IMR-90 (cell line): ENCODE data around the gene EGLN3. TPM values are rescaled to one million over a fixed set of nuclear protein-coding genes. Genes with fewer than 3 reads are reported as not detected.

Source experiments
- ATAC-seq: fragments of 200-7000 bp; cut with Tn5 transposase; 2 replicates; pipeline ENCODE4 v1.9.1; 2020; ENCODE audit warnings: low read depth, mild to moderate bottlenecking, moderate library complexity
- BruUV-seq: library from RNA; stranded (reverse); fragments of 400-500 nt; replicated peaks from 2 replicates; lab custom pipeline; 2021; lab: Mats Ljungman, UMichigan
- CTCF ChIA-PET: fragments of 300-600 bp; formaldehyde crosslinking; extraction: SDS; loops from one replicate; lab custom pipeline; 2021; ENCODE audit warnings: antibody characterized with exemption; lab: Yijun Ruan, JAX
- POLR2A ChIA-PET: fragments of 300-600 bp; sonication (Branson Sonifier 250); formaldehyde crosslinking; loops from one replicate; lab custom pipeline; 2022; ENCODE audit warnings: antibody characterized with exemption; ENCODE audit not compliant: unreplicated experiment; lab: Charles Lee
- DNase-seq: peaks from one replicate; pipeline ENCODE4 v3.0.0; 2013
- H2AFZ ChIP-seq: replicated peaks from 2 replicates; pipeline ENCODE3; 2013; ENCODE audit warnings: low read length, mild to moderate bottlenecking; ENCODE audit not compliant: poor library complexity
- H2AK5ac ChIP-seq: 2 replicates; pipeline ENCODE4 v1.6.1; 2013; ENCODE audit warnings: low read depth, low read length, inconsistent platforms
- H2AK9ac ChIP-seq: replicated peaks from 2 replicates; pipeline ENCODE3; 2013; ENCODE audit warnings: mild to moderate bottlenecking, low read depth, low read length, moderate library complexity; ENCODE audit not compliant: poor library complexity
- H2BK120ac ChIP-seq: 2 replicates; pipeline ENCODE4 v1.6.1; 2013; ENCODE audit warnings: low read depth, low read length, inconsistent platforms
- H2BK15ac ChIP-seq: 3 replicates; pipeline ENCODE4 v1.6.1; 2013; ENCODE audit warnings: low read depth, low read length, inconsistent platforms
- H2BK20ac ChIP-seq: 2 replicates; pipeline ENCODE4 v1.6.1; 2013; ENCODE audit warnings: low read depth, mild to moderate bottlenecking, inconsistent platforms, low read length, moderate library complexity
- H2BK5ac ChIP-seq: 2 replicates; pipeline ENCODE4 v1.6.1; 2013; ENCODE audit warnings: mild to moderate bottlenecking, low read depth, low read length, inconsistent platforms; ENCODE audit not compliant: poor library complexity, severe bottlenecking
- H3K14ac ChIP-seq: replicated peaks from 2 replicates; pipeline ENCODE4 v1.6.1; 2013; ENCODE audit warnings: low read depth, low read length, inconsistent platforms
- H3K18ac ChIP-seq: 2 replicates; pipeline ENCODE4 v1.6.1; 2013; ENCODE audit warnings: low read depth, low read length, control low read depth
- H3K23ac ChIP-seq: 2 replicates; pipeline ENCODE4 v1.6.1; 2013; ENCODE audit warnings: low read depth, low read length, inconsistent platforms
- H3K27ac ChIP-seq: 2 replicates; pipeline ENCODE4 v1.5.1; 2013; ENCODE audit warnings: mild to moderate bottlenecking, control low read depth, low read length; ENCODE audit not compliant: insufficient read depth
- H3K27me3 ChIP-seq: 2 replicates; pipeline ENCODE4 v1.6.1; 2013; ENCODE audit warnings: low read length; ENCODE audit not compliant: control insufficient read depth, insufficient read depth
- H3K36me3 ChIP-seq: 2 replicates; pipeline ENCODE4 v1.6.1; 2013; ENCODE audit warnings: low read length, mixed read lengths; ENCODE audit not compliant: control insufficient read depth, insufficient read depth
- H3K4ac ChIP-seq: 2 replicates; pipeline ENCODE4 v1.6.1; 2013; ENCODE audit warnings: low read depth, low read length, inconsistent platforms
- H3K4me1 ChIP-seq: 2 replicates; pipeline ENCODE4 v1.6.1; 2013; ENCODE audit warnings: low read length, mixed read lengths; ENCODE audit not compliant: control insufficient read depth, insufficient read depth
- H3K4me2 ChIP-seq: 2 replicates; pipeline ENCODE4 v1.6.1; 2013; ENCODE audit warnings: low read depth, mild to moderate bottlenecking, control low read depth, low read length, moderate library complexity
- H3K4me3 ChIP-seq: 2 replicates; pipeline ENCODE4 v1.5.1; 2013; ENCODE audit warnings: low read depth, mild to moderate bottlenecking, control low read depth, low read length, moderate library complexity; ENCODE audit not compliant: insufficient read depth
- H3K56ac ChIP-seq: 2 replicates; pipeline ENCODE4 v1.6.1; 2013; ENCODE audit warnings: low read length, inconsistent platforms; ENCODE audit not compliant: insufficient read depth; ENCODE audit errors: extremely low read depth
- H3K79me1 ChIP-seq, 2 experiments: 2 replicates each; pipeline ENCODE4 v1.6.1; 2013; ENCODE audit warnings: low read length in 2 of 2, inconsistent platforms in 1 of 2, low read depth in 1 of 2
- H3K9ac ChIP-seq: 2 replicates; pipeline ENCODE4 v1.6.1; 2013; ENCODE audit warnings: low read depth, low read length, control low read depth
- H3K9me1 ChIP-seq: 2 replicates; pipeline ENCODE4 v1.6.1; 2013; ENCODE audit warnings: low read length, inconsistent platforms; ENCODE audit not compliant: insufficient read depth
- H3K9me3 ChIP-seq: 2 replicates; pipeline ENCODE4 v1.6.1; 2013; ENCODE audit warnings: low read length; ENCODE audit not compliant: control insufficient read depth, insufficient read depth
- H4K20me1 ChIP-seq: 2 replicates; pipeline ENCODE4 v1.6.1; 2013; ENCODE audit warnings: low read length, inconsistent platforms; ENCODE audit not compliant: insufficient read depth
- H4K5ac ChIP-seq: 2 replicates; pipeline ENCODE4 v1.6.1; 2013; ENCODE audit warnings: mild to moderate bottlenecking, low read depth, low read length, control low read depth
- H4K8ac ChIP-seq, 2 experiments: 2 replicates each; pipeline ENCODE4 v1.6.1; 2013; ENCODE audit warnings: low read depth in 2 of 2, low read length in 2 of 2, control low read depth in 1 of 2, inconsistent platforms in 1 of 2
- H4K91ac ChIP-seq: 2 replicates; pipeline ENCODE4 v1.6.1; 2013; ENCODE audit warnings: low read depth, low read length, inconsistent platforms; ENCODE audit not compliant: insufficient read depth
- BHLHE40 ChIP-seq: fragments of 150-350 bp; IDR thresholded peaks from 2 replicates; pipeline ENCODE4 v1.6.1; 2016; ENCODE audit warnings: mild to moderate bottlenecking, low read depth, low read length
- CEBPB ChIP-seq: IDR thresholded peaks from 2 replicates; pipeline ENCODE4 v1.6.1; 2012; ENCODE audit warnings: low read depth, low read length, improper control_type of control experiment
- CHD1 ChIP-seq: IDR thresholded peaks from 2 replicates; pipeline ENCODE4 v1.6.1; 2012; ENCODE audit warnings: low read depth, low read length, improper control_type of control experiment
- ELK1 ChIP-seq: fragments of 150-350 bp; IDR thresholded peaks from 2 replicates; pipeline ENCODE4 v1.6.1; 2016; ENCODE audit warnings: low read depth, mild to moderate bottlenecking, low read length, moderate library complexity, borderline replicate concordance
- FOS ChIP-seq: fragments of 150-350 bp; IDR thresholded peaks from 2 replicates; pipeline ENCODE4 v1.6.1; 2016; ENCODE audit warnings: low read depth, low read length
- MAFK ChIP-seq: IDR thresholded peaks from 2 replicates; pipeline ENCODE4 v1.6.1; 2012; ENCODE audit warnings: low read depth, low read length, improper control_type of control experiment
- MAZ ChIP-seq: IDR thresholded peaks from 2 replicates; pipeline ENCODE4 v1.6.1; 2012; ENCODE audit warnings: low read depth, mild to moderate bottlenecking, low read length, improper control_type of control experiment, moderate library complexity, borderline replicate concordance
- MXI1 ChIP-seq: IDR thresholded peaks from 2 replicates; pipeline ENCODE4 v1.6.1; 2012; ENCODE audit warnings: low read depth, mild to moderate bottlenecking, low read length, moderate library complexity, borderline replicate concordance
- NFE2L2 ChIP-seq: fragments of 150-350 bp; IDR thresholded peaks from 2 replicates; pipeline ENCODE4 v1.6.1; 2016; ENCODE audit warnings: low read depth, mild to moderate bottlenecking, low read length
- POLR2A ChIP-seq: IDR thresholded peaks from 2 replicates; pipeline ENCODE4 v1.6.1; 2012; ENCODE audit warnings: mild to moderate bottlenecking, low read depth, low read length
- RAD21 ChIP-seq: IDR thresholded peaks from 2 replicates; pipeline ENCODE4 v1.6.1; 2012; ENCODE audit warnings: low read length, improper control_type of control experiment
- RCOR1 ChIP-seq: IDR thresholded peaks from 2 replicates; pipeline ENCODE4 v1.6.1; 2012; ENCODE audit warnings: mild to moderate bottlenecking, low read length, improper control_type of control experiment; ENCODE audit not compliant: insufficient replicate concordance
- RFX5 ChIP-seq: IDR thresholded peaks from 2 replicates; pipeline ENCODE4 v1.8.0; 2012; ENCODE audit warnings: low read depth, mild to moderate bottlenecking, low read length, moderate library complexity
- SMC3 ChIP-seq: fragments of 150-350 bp; IDR thresholded peaks from 2 replicates; pipeline ENCODE4 v1.6.1; 2016; ENCODE audit warnings: low read depth, mild to moderate bottlenecking, antibody characterized with exemption, low read length, moderate library complexity
- WGBS, 2 experiments: methylation state at CpG; one replicate each; pipeline versions ENCODE4 v1.1.5 to v1.1.7; 2013; ENCODE audit warnings: missing lambda C conversion rate in 2 of 2; ENCODE audit not compliant: insufficient read length in 1 of 2; ENCODE audit errors: extremely low coverage in 2 of 2; 5-methylcytosine and 5-hydroxymethylcytosine counted together
- dilution Hi-C: fragments of 300-500 bp; cut with HindIII; formaldehyde crosslinking; loops from one replicate; pipeline ENCODE4 v1.14.3; 2018; ENCODE audit warnings: low sequenced_read_pairs; ENCODE audit not compliant: unreplicated experiment
- in situ Hi-C: fragments of 300-500 bp; cut with MboI; formaldehyde crosslinking; loops from 3 replicates; pipeline ENCODE4 v1.14.3; 2019; ENCODE audit warnings: low sequenced_read_pairs, inconsistent platforms, mixed read lengths
- intact Hi-C: fragments of 100-400 bp; cut with micrococcal nuclease; formaldehyde crosslinking; loops from 2 replicates; pipeline ENCODE4 v1.10.0; 2022
- polyA plus RNA-seq, 3 experiments: library from polyadenylated mRNA; depleted of rRNA; stranded (reverse); fragments of >200 nt; gene quantifications; 2 replicates each; pipeline ENCODE4 v1.2.3, GENCODE V29; 2012; ENCODE audit warnings: low replicate concordance in 1 of 3
- total RNA-seq: library from RNA; depleted of rRNA; stranded (reverse); fragments of >200 nt; gene quantifications from 2 replicates; pipeline ENCODE4 v1.2.3, GENCODE V29; 2012
- TF ChIP-seq, protein P1 (sequence below): fragments of 150-350 bp; IDR thresholded peaks from 2 replicates; pipeline ENCODE4 v1.6.1; 2017; ENCODE audit warnings: mild to moderate bottlenecking, antibody characterized with exemption, low read length, low read depth
- TF ChIP-seq, protein P2 (sequence below): conservative IDR thresholded peaks from 2 replicates; pipeline ENCODE4 v1.5.1; 2012; ENCODE audit warnings: mild to moderate bottlenecking, low read depth, low read length, improper control_type of control experiment

EGLN3 gene
- total and polyA plus RNA-seq, 2 of the 4 experiments (the other 2 are of a cell fraction) = under 0.01 to 0.03 TPM

GRCh38 chr14:33917661-33918060, 33.2 kb downstream of the EGLN3 start:
- Histone ChIP-seq H3K4me3 (no peak overlapping the region), H3K36me3 (no peaks in the 10 kb centered on the region), H3K9me3 (no peaks in the 10 kb centered on the region), H2AK9ac (no peak overlapping the region), H4K5ac (no peak overlapping the region), H3K4me2 (no peak overlapping the region), H3K56ac (no peak overlapping the region), H3K79me1 (no peaks in the 10 kb centered on the region), H3K4ac (no peak overlapping the region), H4K8ac (no peak overlapping the region), H3K23ac (no peak overlapping the region), H3K18ac (no peak overlapping the region), H3K4me1 (no peaks in the 10 kb centered on the region), H2BK120ac (no peak overlapping the region), H3K9ac (no peak overlapping the region), H2AK5ac (no peak overlapping the region), H4K20me1 (no peaks in the 10 kb centered on the region), H2BK20ac (no peak overlapping the region), H2BK15ac (no peak overlapping the region), H3K9me1 (no peaks in the 10 kb centered on the region), H3K14ac (no peak overlapping the region), H3K27ac (no peak overlapping the region), H2BK5ac (no peak overlapping the region), H4K91ac (no peak overlapping the region), H2AFZ (no peak overlapping the region), H3K27me3 (no peaks in the 10 kb centered on the region)
- in situ Hi-C loops (no loop called here), intact Hi-C loops (no loop called here), dilution Hi-C loops (no loop called here)
- ChIA-PET CTCF (no interaction called here), POLR2A (no interaction called here)
- no CpG with 5 or more reads among the region's 1 CpG for whole genome bisulfite sequencing, 2 experiments
- TF ChIP-seq FOS (no peak), MXI1 (no peak), MAZ (no peak), BHLHE40 (no peak), ELK1 (no peak), RFX5 (no peak), MAFK (no peak), CHD1 (no peak), SMC3 (no peak), RCOR1 (no peak), NFE2L2 (no peak), POLR2A (no peak), RAD21 (no peak), CEBPB (no peak)
- TF ChIP-seq, protein P1, sequence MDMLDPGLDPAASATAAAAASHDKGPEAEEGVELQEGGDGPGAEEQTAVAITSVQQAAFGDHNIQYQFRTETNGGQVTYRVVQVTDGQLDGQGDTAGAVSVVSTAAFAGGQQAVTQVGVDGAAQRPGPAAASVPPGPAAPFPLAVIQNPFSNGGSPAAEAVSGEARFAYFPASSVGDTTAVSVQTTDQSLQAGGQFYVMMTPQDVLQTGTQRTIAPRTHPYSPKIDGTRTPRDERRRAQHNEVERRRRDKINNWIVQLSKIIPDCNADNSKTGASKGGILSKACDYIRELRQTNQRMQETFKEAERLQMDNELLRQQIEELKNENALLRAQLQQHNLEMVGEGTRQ = no peak
- TF ChIP-seq, protein P2, sequence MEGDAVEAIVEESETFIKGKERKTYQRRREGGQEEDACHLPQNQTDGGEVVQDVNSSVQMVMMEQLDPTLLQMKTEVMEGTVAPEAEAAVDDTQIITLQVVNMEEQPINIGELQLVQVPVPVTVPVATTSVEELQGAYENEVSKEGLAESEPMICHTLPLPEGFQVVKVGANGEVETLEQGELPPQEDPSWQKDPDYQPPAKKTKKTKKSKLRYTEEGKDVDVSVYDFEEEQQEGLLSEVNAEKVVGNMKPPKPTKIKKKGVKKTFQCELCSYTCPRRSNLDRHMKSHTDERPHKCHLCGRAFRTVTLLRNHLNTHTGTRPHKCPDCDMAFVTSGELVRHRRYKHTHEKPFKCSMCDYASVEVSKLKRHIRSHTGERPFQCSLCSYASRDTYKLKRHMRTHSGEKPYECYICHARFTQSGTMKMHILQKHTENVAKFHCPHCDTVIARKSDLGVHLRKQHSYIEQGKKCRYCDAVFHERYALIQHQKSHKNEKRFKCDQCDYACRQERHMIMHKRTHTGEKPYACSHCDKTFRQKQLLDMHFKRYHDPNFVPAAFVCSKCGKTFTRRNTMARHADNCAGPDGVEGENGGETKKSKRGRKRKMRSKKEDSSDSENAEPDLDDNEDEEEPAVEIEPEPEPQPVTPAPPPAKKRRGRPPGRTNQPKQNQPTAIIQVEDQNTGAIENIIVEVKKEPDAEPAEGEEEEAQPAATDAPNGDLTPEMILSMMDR = no peak
- BruUV-seq = no TSS peak
- no peak for ATAC-seq
- no peak for DNase-seq
